Measurements from ENCODE around the gene C2orf76. TPM values are rescaled to one million over a fixed set of nuclear protein-coding genes. Genes with fewer than 3 reads are reported as not detected.

Gene C2orf76
- total RNA-seq, 1 experiment from 2014 or later: 5.7 TPM

GRCh38 chr2:119255760-119256581 is 110.7 kb downstream of the C2orf76 start:
- Histone ChIP-seq H3K79me1 (ENCODE audit: insufficient read depth, low read depth, low read length, poor library complexity, severe bottlenecking) (no peaks in the 10 kb centered on the region), H4K8ac (replicated peaks; ENCODE audit: insufficient read length, low read depth, low read length) (no peak overlapping the region), H3K4ac (ENCODE audit: low read depth, low read length) (no peak overlapping the region), H3K27ac (ENCODE audit: insufficient read length, low read depth, low read length) (peak overlapping the region; percentile 44), H2BK12ac (ENCODE audit: insufficient read length, low read depth, low read length) (no peak overlapping the region), H3K79me2 (ENCODE audit: insufficient read depth, low read length) (no peaks in the 10 kb centered on the region), H3K14ac (ENCODE audit: insufficient read depth, low read length) (no peak overlapping the region), H3K27me3 (ENCODE audit: insufficient read depth, low read length) (no peaks in the 10 kb centered on the region), H2AFZ (ENCODE audit: low read length) (no peak overlapping the region), H3K4me2 (ENCODE audit: insufficient read depth, insufficient read length, low read length) (peak overlapping the region; percentile 59), H3K23ac (ENCODE audit: insufficient read length, low read depth, low read length) (no peak overlapping the region), H2AK5ac (ENCODE audit: insufficient read length, low read length) (no peak overlapping the region), H3K4me1 (ENCODE audit: insufficient read depth, low read length) (no peaks in the 10 kb centered on the region; the same call in 1 of the 2 replicates), H3K18ac (ENCODE audit: insufficient read length, low read depth, low read length) (peak overlapping the region; percentile 32), H2BK5ac (ENCODE audit: insufficient read length, low read length) (no peak overlapping the region), H4K20me1 (ENCODE audit: control insufficient read depth, insufficient read depth, insufficient read length) (no peaks in the 10 kb centered on the region), H3K9ac (ENCODE audit: extremely low read depth, insufficient read length, low read length) (no peak overlapping the region), H3T11ph (ENCODE audit: low read length) (no peak overlapping the region), H2BK120ac (ENCODE audit: low read depth, low read length, poor library complexity, severe bottlenecking) (no peak overlapping the region), H4K5ac (ENCODE audit: insufficient read length, low read depth, low read length) (no peak overlapping the region), H4K91ac (ENCODE audit: insufficient read length, low read depth, low read length) (no peak overlapping the region), H2BK20ac (ENCODE audit: low read depth, low read length, poor library complexity, severe bottlenecking) (no peak overlapping the region), H3K9me3 (ENCODE audit: control insufficient read depth, low read depth, low read length) (no peaks in the 10 kb centered on the region), H3K23me2 (ENCODE audit: insufficient read length, low read depth, low read length, poor library complexity, severe bottlenecking) (no peaks in the 10 kb centered on the region), H3K56ac (ENCODE audit: insufficient read length, low read depth, low read length) (no peak overlapping the region), H2BK15ac (ENCODE audit: low read depth, low read length) (no peak overlapping the region)
- WGBS (ENCODE audit: extremely low coverage, insufficient read length, low lambda C conversion rate): no CpG with 5 or more reads among the region's 12 CpGs
- Mint-ChIP-seq H3K4me1 (peaks cover 70% of the 10 kb centered on the region in 2 experiments), H3K27ac (peak overlapping the region; percentile 86 to 97 (median 97)), H3K27me3 (ENCODE audit: low read depth) (no peaks in the 10 kb centered on the region), H3K36me3 (ENCODE audit: insufficient read depth in 1 of 3, low read depth in 3 of 3) (peaks cover 11 to 26% (median 18%) of the 10 kb centered on the region in 3 experiments), H3K9me3 (no peaks in the 10 kb centered on the region), H3K4me3 (peak overlapping the region; percentile 2 to 31; a peak in 3 of 5 replicates)
- DNase-seq: peak; percentile 41
- no peak for TF ChIP-seq CTCF (conservative IDR thresholded peaks at IDR 0.05)

Data from H9 (cell line).